Endothelial cell of umbilical vein (primary cell): ENCODE measurements around the gene CIITA.

Experiments used
- CTCF ChIP-seq, 2 donors: IDR thresholded peaks; 1 replicate in 1 of 2; 2 replicates in 1 of 2; pipeline ENCODE4 v1.5.1; 2011; ENCODE audit warnings: low read length in 2 of 2, mild to moderate bottlenecking in 2 of 2, moderate library complexity in 2 of 2, control low read depth in 1 of 2, inconsistent platforms in 1 of 2, low read depth in 1 of 2; ENCODE audit not compliant: insufficient read depth in 1 of 2; ENCODE audit errors: extremely low read depth in 1 of 2
- EZH2 ChIP-seq: IDR thresholded peaks from 2 replicates; pipeline ENCODE4 v1.6.1; 2012; ENCODE audit warnings: borderline replicate concordance, low read depth, mild to moderate bottlenecking, moderate library complexity, low read length, inconsistent platforms; ENCODE audit not compliant: severe bottlenecking
- GATA2 ChIP-seq: IDR thresholded peaks from 2 replicates; pipeline ENCODE4 v1.7.0; 2011; ENCODE audit warnings: low read depth, mild to moderate bottlenecking, moderate library complexity, mixed read lengths, low read length; ENCODE audit not compliant: insufficient read length, insufficient read depth
- JUN ChIP-seq: IDR thresholded peaks from 2 replicates; pipeline ENCODE4 v1.6.1; 2011; ENCODE audit warnings: borderline replicate concordance, low read depth; ENCODE audit not compliant: insufficient read length, insufficient read depth
- MAX ChIP-seq: IDR thresholded peaks from 2 replicates; pipeline ENCODE4 v1.6.1; 2011; ENCODE audit not compliant: insufficient read depth, insufficient read length
- MYC ChIP-seq: IDR thresholded peaks from one replicate; pipeline ENCODE4 v1.6.1; 2011; ENCODE audit warnings: mild to moderate bottlenecking, low read depth, low read length
- POLR2A ChIP-seq: IDR thresholded peaks from 2 replicates; pipeline ENCODE4 v1.6.1; 2012; ENCODE audit warnings: low read depth, mild to moderate bottlenecking, control low read depth, low read length
- POLR2AphosphoS5 ChIP-seq: IDR thresholded peaks from 2 replicates; pipeline ENCODE4 v1.6.1; 2012; ENCODE audit warnings: low read depth, mild to moderate bottlenecking, control low read depth, low read length, moderate library complexity; ENCODE audit not compliant: insufficient read depth

GRCh38 chr16:10921536-10922327 is 44.7 kb downstream of the CIITA start:
- TF ChIP-seq CTCF (IDR thresholded peaks at IDR 0.05; ENCODE audit: extremely low read depth in 1 of 2, insufficient read depth in 1 of 2, low read depth in 1 of 2, low read length in 2 of 2) (no peak), MAX (no peak), POLR2A (no peak), EZH2 (no peak), POLR2AphosphoS5 (no peak), JUN (no peak), MYC (no peak), GATA2 (no peak)
